K562 (cell line): ENCODE data around the gene ZFP57. TPM values are rescaled to one million over a fixed set of nuclear protein-coding genes. Genes with fewer than 3 reads are reported as not detected.
A peak's percentile ranks its signal among the peaks of the same experiment; 100 is the strongest.

Experiments used
- CBFA2T2 ChIP-seq: fragments of 450-650 bp; conservative IDR thresholded peaks from 2 replicates; pipeline ENCODE4 v1.6.1; 2017; ENCODE audit warnings: mild to moderate bottlenecking
- CXXC5 ChIP-seq: fragments of 250-450 bp; sonication (Bioruptor Pico); IDR thresholded peaks from 2 replicates; pipeline ENCODE4 v1.8.0; 2022; ENCODE audit warnings: inconsistent platforms, mild to moderate bottlenecking, moderate library complexity
- HDGF ChIP-seq: fragments of 450-650 bp; IDR thresholded peaks from 2 replicates; pipeline ENCODE4 v1.6.1; 2016
- HMG20B ChIP-seq: fragments of 250-450 bp; sonication (Bioruptor Pico); IDR thresholded peaks from 2 replicates; pipeline ENCODE4 v1.5.0; 2021; ENCODE audit warnings: mild to moderate bottlenecking
- NEUROD1 ChIP-seq: fragments of 150-350 bp; IDR thresholded peaks from 2 replicates; pipeline ENCODE4 v1.6.1; 2014; ENCODE audit warnings: borderline replicate concordance, low read length, low read depth; ENCODE audit not compliant: partially characterized antibody
- NFIC ChIP-seq: fragments of 450-650 bp; IDR thresholded peaks from 2 replicates; pipeline ENCODE4 v1.6.1; 2017; ENCODE audit warnings: mild to moderate bottlenecking, inconsistent platforms
- NUFIP1 ChIP-seq: fragments of 450-650 bp; IDR thresholded peaks from 2 replicates; pipeline ENCODE4 v1.6.1; 2018; ENCODE audit not compliant: partially characterized antibody
- POLR2AphosphoS5 ChIP-seq: IDR thresholded peaks from 2 replicates; pipeline ENCODE4 v1.6.1; 2011; ENCODE audit warnings: mild to moderate bottlenecking, low read depth, low read length, moderate library complexity; ENCODE audit not compliant: control insufficient read depth, insufficient read depth
- RCOR1 ChIP-seq, 2 experiments: IDR thresholded peaks; 2 replicates each; pipeline ENCODE4 v1.6.1; 2012; ENCODE audit warnings: low read depth in 2 of 2, low read length in 2 of 2, borderline replicate concordance in 1 of 2, improper control_type of control experiment in 1 of 2
- RREB1 ChIP-seq: fragments of 250-450 bp; sonication (Bioruptor Pico); IDR thresholded peaks from 2 replicates; pipeline ENCODE4 v1.4.0; 2020
- TFAP4 ChIP-seq: sonication (generic); formaldehyde crosslinking; IDR thresholded peaks from 2 replicates; pipeline ENCODE4 v1.8.0; 2022; ENCODE audit warnings: missing genetic modification reagents, mild to moderate bottlenecking, moderate library complexity, borderline replicate concordance
- ZBTB11 ChIP-seq, 3 experiments: fragments of 200-800 bp in 1 of 3; fragments of 250-450 bp in 1 of 3; fragments of 450-650 bp in 1 of 3; sonication (Bioruptor Pico) in 1 of 3; sonication (Bioruptor generic) in 1 of 3; formaldehyde crosslinking in 1 of 3; IDR thresholded peaks; 2 replicates each; pipeline versions ENCODE4 v1.6.1 to v1.8.0; 2016 to 2022; ENCODE audit warnings: mild to moderate bottlenecking in 2 of 3, missing genetic modification characterization in 2 of 3, missing compliant biosample characterization in 1 of 3, moderate library complexity in 1 of 3
- ZC3H4 ChIP-seq: sonication (generic); formaldehyde crosslinking; IDR thresholded peaks from 2 replicates; pipeline ENCODE4 v1.9.0; 2021; ENCODE audit warnings: missing genetic modification reagents, borderline replicate concordance
- ZFP30 ChIP-seq: fragments of 250-450 bp; sonication (Bioruptor Pico); IDR thresholded peaks from 2 replicates; pipeline ENCODE4 v1.8.0; 2022; ENCODE audit warnings: moderate library complexity, mild to moderate bottlenecking, inconsistent platforms, borderline replicate concordance
- ZNF41 ChIP-seq: fragments of 250-450 bp; sonication (Bioruptor Pico); conservative IDR thresholded peaks from 2 replicates; pipeline ENCODE4 v1.4.0; 2020; ENCODE audit warnings: mild to moderate bottlenecking
- polyA plus RNA-seq, 8 experiments: library from polyadenylated mRNA; depleted of rRNA in 4 of 8; stranded (reverse) in 5 of 8; unstranded in 3 of 8; fragments of >200 nt; fragmentation: Nextera tagmentation in 2 of 8; fragmentation: Illumina TruSeq in 1 of 8; extraction: Ambion mirVana in 2 of 8; extraction: Trizol in 1 of 8; gene quantifications; 2 replicates each; pipeline versions ENCODE4 v1.2.1 to v1.2.3, GENCODE V29; 2011 to 2014; ENCODE audit warnings: inconsistent platforms in 1 of 8, missing spikeins in 1 of 8
- total RNA-seq, 7 experiments: library from RNA; depleted of rRNA in 6 of 7; stranded (reverse); fragments of >200 nt in 6 of 7; fragmentation: Illumina TruSeq in 2 of 7; extraction: Trizol in 2 of 7; gene quantifications; 2 replicates each; pipeline versions ENCODE4 v1.2.1 to v1.2.3, GENCODE V29; 2011 to 2021; ENCODE audit warnings: low replicate concordance in 1 of 7

The ZFP57 gene
- total and polyA plus RNA-seq, 9 of the 15 experiments (the other 6 are each of a cell fraction or from before 2014, with no cell fraction given) = 0.04 to 0.28 (median 0.13) TPM

DNA sequence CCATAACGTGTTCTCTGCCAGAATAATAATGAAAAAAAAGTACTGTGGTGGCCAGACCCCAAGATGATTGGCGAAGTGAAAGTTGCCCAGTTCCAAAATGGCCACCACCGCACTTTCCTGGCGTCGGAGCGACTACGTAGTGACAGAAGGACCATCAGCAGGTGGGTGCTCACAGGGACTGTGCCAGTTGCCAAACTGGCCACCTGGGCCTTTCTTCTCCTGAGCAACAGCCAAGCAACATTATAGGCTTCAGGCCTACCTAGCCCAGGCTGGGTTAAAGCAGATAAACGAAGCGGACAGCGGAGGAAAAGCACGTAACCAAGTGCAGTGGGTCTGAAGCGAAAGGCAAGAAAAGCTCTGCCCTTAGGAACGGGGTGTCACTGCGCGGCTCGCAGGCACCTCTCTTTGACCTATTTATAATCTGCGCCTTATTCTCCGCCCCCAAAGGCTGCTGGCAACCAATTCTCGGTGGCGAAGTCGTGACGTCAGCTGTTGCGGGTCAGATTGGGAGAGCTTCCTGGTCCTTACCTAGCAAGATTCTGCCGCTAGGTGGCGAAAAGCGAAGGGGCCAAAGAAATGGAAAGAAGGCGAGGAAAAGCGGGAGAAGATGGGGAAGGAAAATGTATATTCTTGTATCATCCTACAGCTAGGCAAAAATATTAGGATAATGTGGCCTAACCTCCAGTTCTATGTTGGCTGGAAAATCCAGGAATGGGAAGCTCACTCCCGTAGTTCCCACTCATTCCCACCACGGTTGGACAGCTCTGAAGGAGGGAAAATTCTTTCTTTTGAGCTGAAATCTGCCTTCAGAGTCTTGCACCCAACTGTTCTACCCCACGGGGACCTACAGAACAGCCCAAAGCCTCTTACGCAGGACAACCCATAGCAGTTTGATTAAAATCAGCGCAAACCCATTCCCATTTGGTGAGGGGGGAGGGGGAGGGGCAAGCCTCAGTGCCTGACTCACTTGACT, 31.0 kb downstream of the ZFP57 start (continued):
- TF ChIP-seq ZBTB11 (CRISPR knock-in tag; IDR thresholded peaks at IDR 0.05) (no peak), HDGF (no peak), RCOR1 (IDR thresholded peaks at IDR 0.05; ENCODE audit: borderline replicate concordance in 1 of 2, low read depth in 2 of 2, low read length in 2 of 2) (peak; percentile 6 to 68; a peak in 2 of 4 replicates), RREB1 (CRISPR knock-in tag) (peak; percentile 74; the same call in 1 of the 2 replicates), NFIC (no peak), POLR2AphosphoS5 (peak; percentile 31; the same call in 1 of the 2 replicates), CXXC5 (peak; percentile 78), ZNF41 (no peak), ZC3H4 (CRISPR knock-in tag) (no peak), NEUROD1 (no peak), ZFP30 (no peak), TFAP4 (CRISPR knock-in tag) (peak; percentile 75), CBFA2T2 (no peak), HMG20B (CRISPR knock-in tag) (no peak), NUFIP1 (no peak)
